Psoas muscle (tissue), 8 donors: ENCODE measurements around the gene PCOLCE2. TPM values are rescaled to one million over a fixed set of nuclear protein-coding genes. Genes with fewer than 3 reads are reported as not detected.
A peak's percentile ranks its signal among the peaks of the same experiment; 100 is the strongest.

Source experiments
- ATAC-seq, 4 donors: fragments of 200-7000 bp; cut with Tn5 transposase; one replicate each; pipeline ENCODE4 v1.9.1; 2020; ENCODE audit warnings: moderate library complexity in 3 of 4, mild to moderate bottlenecking in 2 of 4
- DNase-seq, 2 donors: peaks; one replicate each; pipeline ENCODE4 v3.0.0-alpha.2; 2020
- H3K27ac ChIP-seq: fragments of 200-600 bp; one replicate; pipeline ENCODE4 v1.8.0; 2022
- H3K27me3 ChIP-seq, 3 donors: fragments of 200-600 bp in 1 of 3; one replicate each; pipeline versions ENCODE4 v1.6.1 to v1.8.0; 2013 to 2022; ENCODE audit warnings: low read length in 2 of 3, mild to moderate bottlenecking in 2 of 3, moderate library complexity in 1 of 3; ENCODE audit not compliant: insufficient read depth in 3 of 3
- H3K36me3 ChIP-seq, 2 donors: fragments of 200-600 bp in 1 of 2; one replicate each; pipeline versions ENCODE4 v1.6.1 to v1.8.0; 2013 to 2022; ENCODE audit warnings: low read depth in 1 of 2, mild to moderate bottlenecking in 1 of 2, moderate library complexity in 1 of 2; ENCODE audit not compliant: insufficient read depth in 1 of 2
- H3K4me1 ChIP-seq: fragments of 200-600 bp; one replicate; pipeline ENCODE4 v1.8.0; 2022
- H3K4me3 ChIP-seq: fragments of 200-600 bp; one replicate; pipeline ENCODE4 v1.8.0; 2022; ENCODE audit warnings: mild to moderate bottlenecking
- H3K9me3 ChIP-seq: fragments of 200-600 bp; one replicate; pipeline ENCODE4 v1.8.0; 2022
- WGBS, 3 donors: extraction: QIAGEN DNeasy Blood & Tissue Kit; methylation state at CpG; one replicate each; pipeline versions ENCODE4 v1.1.6 to v1.1.7; 2013; 5-methylcytosine and 5-hydroxymethylcytosine counted together
- intact Hi-C, 2 donors: fragments of 100-400 bp; cut with DNase I; formaldehyde crosslinking; loops; one replicate each; pipeline versions ENCODE4 v1.11.0 to v1.14.2; 2022
- polyA plus RNA-seq, 3 donors: library from polyadenylated mRNA; stranded (reverse); fragments of 200-250 nt; gene quantifications; one replicate each; pipeline ENCODE4 v1.2.3, GENCODE V29; 2013
- total RNA-seq, 4 donors: library from RNA; stranded (reverse); fragmentation: NEBNext Ultra II Directional in 2 of 4; extraction: Animal tissue kit (Norgen Biotek cat#: 25700) in 2 of 4; gene quantifications; one replicate each; pipeline versions ENCODE4 v1.2.1 to v1.2.4, GENCODE V29; 2021 to 2023
- TF ChIP-seq, protein P1 (sequence below): fragments of 200-600 bp; IDR thresholded peaks from one replicate; pipeline ENCODE4 v1.8.0; 2022; ENCODE audit warnings: antibody characterized with exemption
- donor health status: healthy with polysubstance abuse.
- donor health status: DM: no; HTN: no; CAD: no; lungs with moderate emphysema.
- donor health status: Bipolar disorder and iron deficiency.
- donor health status: healthy.
- donor health status: DM: yes; HTN: yes; CAD: no.
- donor health status: DM: no; HTN: no; CAD: no.
- donor health status: DM: no; HTN: no; CAD: no.
- donor health status: DM: yes; HTN: yes; CAD: no.

Gene PCOLCE2
- total and polyA plus RNA-seq, 7 donors, result 1.4 to 8.9 (median 3.6) TPM

- H3K4me1 ChIP-seq, result no peaks in the 10 kb centered on the region
- ATAC-seq, result no peak
Measured at GRCh38 chr3:142837526-142837925, 51.4 kb downstream of the PCOLCE2 start.

GRCh38 chr3:142828703-142829305, 60.1 kb downstream of the PCOLCE2 start:
- DNase-seq (peak; percentile 81 to 82), ATAC-seq (peak; percentile 86 to 97 (median 92))
- H3K27ac ChIP-seq, result no peak overlapping the region
- 30 to 34% (median 34%) methylated on average over 9 of the region's 9 CpGs for WGBS, 3 donors
- no peak overlapping the region for H3K4me3 ChIP-seq
- intact Hi-C loops, result loop anchor here in 1 of 2 donors (5.0 kb wide), 1 partner anchor 168 kb away; no protein-coding TSS in a partner anchor
- no peaks in the 10 kb centered on the region for H3K9me3 ChIP-seq
- H3K4me1 ChIP-seq, result no peaks in the 10 kb centered on the region
- TF ChIP-seq, protein P1, sequence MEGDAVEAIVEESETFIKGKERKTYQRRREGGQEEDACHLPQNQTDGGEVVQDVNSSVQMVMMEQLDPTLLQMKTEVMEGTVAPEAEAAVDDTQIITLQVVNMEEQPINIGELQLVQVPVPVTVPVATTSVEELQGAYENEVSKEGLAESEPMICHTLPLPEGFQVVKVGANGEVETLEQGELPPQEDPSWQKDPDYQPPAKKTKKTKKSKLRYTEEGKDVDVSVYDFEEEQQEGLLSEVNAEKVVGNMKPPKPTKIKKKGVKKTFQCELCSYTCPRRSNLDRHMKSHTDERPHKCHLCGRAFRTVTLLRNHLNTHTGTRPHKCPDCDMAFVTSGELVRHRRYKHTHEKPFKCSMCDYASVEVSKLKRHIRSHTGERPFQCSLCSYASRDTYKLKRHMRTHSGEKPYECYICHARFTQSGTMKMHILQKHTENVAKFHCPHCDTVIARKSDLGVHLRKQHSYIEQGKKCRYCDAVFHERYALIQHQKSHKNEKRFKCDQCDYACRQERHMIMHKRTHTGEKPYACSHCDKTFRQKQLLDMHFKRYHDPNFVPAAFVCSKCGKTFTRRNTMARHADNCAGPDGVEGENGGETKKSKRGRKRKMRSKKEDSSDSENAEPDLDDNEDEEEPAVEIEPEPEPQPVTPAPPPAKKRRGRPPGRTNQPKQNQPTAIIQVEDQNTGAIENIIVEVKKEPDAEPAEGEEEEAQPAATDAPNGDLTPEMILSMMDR, result peak; percentile 77
- no peaks in the 10 kb centered on the region for H3K27me3 ChIP-seq
- H3K36me3 ChIP-seq, result no peaks in the 10 kb centered on the region

More at GRCh38 chr3:142837526-142837925, 51.4 kb downstream of the PCOLCE2 start:
- TF ChIP-seq, protein P1, result no peak
- no peaks in the 10 kb centered on the region for H3K9me3 ChIP-seq
- no peak for DNase-seq
- intact Hi-C loops, result no loop called here
- no peaks in the 10 kb centered on the region for H3K36me3 ChIP-seq
- no peak overlapping the region for H3K27ac ChIP-seq
- no peaks in the 10 kb centered on the region for H3K27me3 ChIP-seq
- 81 to 86% (median 81%) methylated on average over 1 of the region's 1 CpG for WGBS, 3 donors
- H3K4me3 ChIP-seq, result no peak overlapping the region

DNA sequence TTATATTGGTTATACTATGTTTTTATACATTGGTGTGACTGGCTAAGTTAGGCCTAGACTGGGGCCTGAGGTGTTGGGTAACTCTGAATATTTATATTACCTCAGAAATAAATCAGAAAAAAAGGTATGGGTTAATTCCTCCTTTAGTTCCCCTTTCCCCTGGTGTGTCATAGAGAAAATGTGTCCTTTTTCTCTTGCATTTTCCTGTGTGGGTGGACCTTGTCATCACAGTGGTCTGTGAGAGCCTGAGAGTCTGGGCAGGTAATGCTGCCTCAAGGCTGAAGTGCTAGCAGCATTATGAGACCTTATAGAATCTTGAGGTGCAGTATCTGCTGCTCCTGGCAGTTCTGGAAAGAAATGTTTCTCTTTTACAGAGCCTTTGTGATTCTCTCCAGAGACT, 69.7 kb downstream of the PCOLCE2 start:
- H3K4me3 ChIP-seq, result no peak overlapping the region
- H3K27ac ChIP-seq, result no peak overlapping the region
- no peaks in the 10 kb centered on the region for H3K36me3 ChIP-seq
- intact Hi-C loops, result no loop called here
- no peaks in the 10 kb centered on the region for H3K9me3 ChIP-seq
- no peak for ATAC-seq
- H3K4me1 ChIP-seq, result no peaks in the 10 kb centered on the region
- DNase-seq, result no peak
- no peaks in the 10 kb centered on the region for H3K27me3 ChIP-seq
- TF ChIP-seq, protein P1, result no peak

- H3K4me1 ChIP-seq, result no peaks in the 10 kb centered on the region
- 92 to 94% (median 94%) methylated on average over 9 of the region's 9 CpGs for WGBS, 3 donors
- H3K36me3 ChIP-seq, result no peaks in the 10 kb centered on the region
- DNase-seq (no peak), ATAC-seq (no peak)
- TF ChIP-seq, protein P1, result no peak
- no peak overlapping the region for H3K27ac ChIP-seq
- no peak overlapping the region for H3K4me3 ChIP-seq
- no peaks in the 10 kb centered on the region for H3K9me3 ChIP-seq
- H3K27me3 ChIP-seq, result no peaks in the 10 kb centered on the region
- intact Hi-C loops, result no loop called here
Measured at GRCh38 chr3:142818651-142819050, 70.2 kb downstream of the PCOLCE2 start.

GRCh38 chr3:142817897-142818296, 71.0 kb downstream of the PCOLCE2 start:
- Histone ChIP-seq H3K36me3 (no peaks in the 10 kb centered on the region), H3K4me3 (no peak overlapping the region), H3K27ac (no peak overlapping the region), H3K4me1 (no peaks in the 10 kb centered on the region), H3K9me3 (no peaks in the 10 kb centered on the region), H3K27me3 (no peaks in the 10 kb centered on the region)
- ATAC-seq (no peak), DNase-seq (no peak)
- intact Hi-C loops, result no loop called here
- TF ChIP-seq, protein P1, result no peak
- 37 to 48% (median 39%) methylated on average over 7 of the region's 7 CpGs for WGBS, 3 donors
